DND-41 (cell line): Measurements from ENCODE around the gene SOCS2.

ENCODE experiments used
- ATAC-seq: fragments of 200-7000 bp; cut with Tn5 transposase; 3 replicates; pipeline ENCODE4 v1.9.1; 2021; ENCODE audit warnings: low read depth; ENCODE audit not compliant: insufficient read depth
- DNase-seq: peaks from one replicate; pipeline ENCODE4 v3.0.0-alpha.2; 2020
- H2AFZ ChIP-seq: 2 replicates; pipeline ENCODE4 v1.6.0; 2012; ENCODE audit warnings: low read depth, low read length
- H3K27ac ChIP-seq: 2 replicates; pipeline ENCODE4 v1.5.1; 2012; ENCODE audit warnings: low read length, inconsistent platforms
- H3K27me3 ChIP-seq: fragments of 200-600 bp; sonication (generic); 2 replicates; pipeline ENCODE4 v1.6.0; 2012; ENCODE audit warnings: low read length, mild to moderate bottlenecking, inconsistent platforms; ENCODE audit not compliant: insufficient read depth, poor library complexity
- H3K36me3 ChIP-seq: 2 replicates; pipeline ENCODE4 v1.5.1; 2012; ENCODE audit warnings: low read length, inconsistent platforms; ENCODE audit not compliant: insufficient read depth
- H3K4me1 ChIP-seq: 2 replicates; pipeline ENCODE4 v1.5.1; 2012; ENCODE audit warnings: mild to moderate bottlenecking, low read length; ENCODE audit not compliant: insufficient read depth
- H3K4me2 ChIP-seq: 2 replicates; pipeline ENCODE4 v1.6.0; 2012; ENCODE audit warnings: mild to moderate bottlenecking, moderate library complexity, low read length, inconsistent platforms; ENCODE audit not compliant: insufficient read depth
- H3K4me3 ChIP-seq, 2 experiments: fragments of 200-600 bp in 1 of 2; shearing (Covaris generic) in 1 of 2; 2 replicates each; pipeline ENCODE4 v1.5.1; 2012 to 2016; ENCODE audit warnings: inconsistent platforms in 2 of 2, low read length in 2 of 2, mild to moderate bottlenecking in 2 of 2, low read depth in 1 of 2, moderate library complexity in 1 of 2
- H3K79me2 ChIP-seq: 2 replicates; pipeline ENCODE4 v1.6.0; 2012; ENCODE audit warnings: low read length, inconsistent platforms; ENCODE audit not compliant: insufficient read depth
- H3K9ac ChIP-seq: 2 replicates; pipeline ENCODE4 v1.6.0; 2012; ENCODE audit warnings: low read depth, mild to moderate bottlenecking, inconsistent platforms, low read length, moderate library complexity
- H3K9me3 ChIP-seq: 2 replicates; pipeline ENCODE4 v1.5.1; 2012; ENCODE audit warnings: low read length, moderate library complexity, mild to moderate bottlenecking, inconsistent platforms; ENCODE audit not compliant: insufficient read depth, severe bottlenecking
- H4K20me1 ChIP-seq: 2 replicates; pipeline ENCODE4 v1.6.0; 2012; ENCODE audit warnings: low read length; ENCODE audit not compliant: insufficient read depth
- CTCF ChIP-seq: IDR thresholded peaks from 2 replicates; pipeline ENCODE4 v1.5.1; 2012; ENCODE audit warnings: borderline replicate concordance, low read length, moderate library complexity, mild to moderate bottlenecking; ENCODE audit not compliant: poor library complexity, severe bottlenecking; ENCODE audit errors: extremely low read depth
- EZH2 ChIP-seq: IDR thresholded peaks from 3 replicates; pipeline ENCODE4 v1.6.1; 2012; ENCODE audit warnings: borderline replicate concordance, low read depth, mild to moderate bottlenecking, moderate library complexity, low read length, inconsistent platforms; ENCODE audit not compliant: severe bottlenecking

SOCS2 gene

DNA sequence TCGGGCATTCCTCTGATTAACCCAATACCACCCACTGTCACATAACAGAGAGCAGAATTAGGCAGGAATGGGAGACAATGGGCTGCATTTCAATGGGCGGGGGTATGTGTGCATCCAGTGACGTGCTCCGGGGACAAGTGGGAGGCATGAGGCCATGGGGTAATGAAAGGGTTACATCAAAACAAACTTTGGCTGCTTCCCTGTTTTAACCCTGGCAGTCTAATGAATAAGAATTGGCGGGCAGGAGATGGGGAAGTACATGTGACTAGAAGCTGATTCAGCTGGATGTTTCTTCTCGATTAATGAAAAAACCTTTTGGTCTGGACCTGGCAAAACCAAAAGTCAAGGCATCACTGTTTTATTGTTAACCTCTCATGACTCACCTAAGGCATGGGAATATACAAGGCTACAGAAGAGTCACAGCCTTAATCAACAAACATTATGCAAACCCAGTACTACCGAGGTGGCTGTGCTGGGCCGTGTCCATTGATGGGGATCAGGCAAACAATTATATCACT, 44.2 kb downstream of the SOCS2 start:
- TF ChIP-seq EZH2, result no peak
- no peak for TF ChIP-seq CTCF

GRCh38 chr12:93618891-93619410, 46.5 kb downstream of the SOCS2 start:
- Histone ChIP-seq H2AFZ (no peak overlapping the region), H3K4me3 (no peak overlapping the region), H3K4me1 (no peaks in the 10 kb centered on the region), H3K9me3 (peaks cover 2% of the 10 kb centered on the region), H3K9ac (no peak overlapping the region), H3K4me2 (no peak overlapping the region), H3K79me2 (no peaks in the 10 kb centered on the region), H3K27ac (no peak overlapping the region), H3K27me3 (no peaks in the 10 kb centered on the region), H4K20me1 (no peaks in the 10 kb centered on the region), H3K36me3 (no peaks in the 10 kb centered on the region)
- no peak for ATAC-seq
- no peak for DNase-seq
- TF ChIP-seq EZH2, result no peak
- no peak for TF ChIP-seq CTCF

More for the DNA sequence above, 44.2 kb downstream of the SOCS2 start:
- Histone ChIP-seq H3K27me3 (no peaks in the 10 kb centered on the region), H3K4me2 (no peak overlapping the region), H3K27ac (no peak overlapping the region), H3K9me3 (peaks cover 2% of the 10 kb centered on the region), H3K4me1 (no peaks in the 10 kb centered on the region), H3K4me3 (no peak overlapping the region), H3K79me2 (no peaks in the 10 kb centered on the region), H4K20me1 (no peaks in the 10 kb centered on the region), H3K36me3 (no peaks in the 10 kb centered on the region), H2AFZ (no peak overlapping the region), H3K9ac (no peak overlapping the region)
- no peak for ATAC-seq
- DNase-seq, result no peak

DNA sequence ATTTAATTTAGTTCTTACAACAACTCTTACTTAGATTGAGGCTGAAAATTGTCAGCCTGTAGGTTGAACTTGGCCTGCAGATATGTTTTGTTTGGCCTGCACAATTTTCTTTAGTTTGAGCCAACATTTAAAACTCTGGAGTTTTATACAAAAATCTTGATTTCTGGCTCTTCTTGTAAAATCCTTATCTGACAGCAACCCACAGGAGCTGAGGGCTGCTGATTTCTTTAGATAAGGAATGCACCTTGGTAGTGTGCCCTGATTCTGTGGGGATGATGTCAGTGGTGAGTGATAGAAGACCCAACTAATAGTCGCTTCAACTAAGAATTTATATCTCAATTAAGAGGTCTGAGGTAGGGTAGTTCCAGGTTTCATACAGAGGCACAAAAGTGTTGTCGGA, 49.5 kb downstream of the SOCS2 start:
- no peak for DNase-seq
- ATAC-seq, result no peak; the same call in 2 of the 3 replicates

More for the DNA sequence above, 49.5 kb downstream of the SOCS2 start:
- Histone ChIP-seq H3K4me1 (no peaks in the 10 kb centered on the region), H3K4me2 (no peak overlapping the region), H4K20me1 (no peaks in the 10 kb centered on the region), H3K9ac (no peak overlapping the region), H3K4me3 (no peak overlapping the region), H3K9me3 (peaks cover 2% of the 10 kb centered on the region), H3K27ac (no peak overlapping the region), H3K79me2 (no peaks in the 10 kb centered on the region), H2AFZ (no peak overlapping the region), H3K27me3 (no peaks in the 10 kb centered on the region), H3K36me3 (no peaks in the 10 kb centered on the region)
- no peak for TF ChIP-seq CTCF
- TF ChIP-seq EZH2, result no peak
